22Rv1 (cell line): ENCODE results near the gene KRTAP5-2.

Experiments
- ZFX ChIP-seq: fragments of 450-650 bp; IDR thresholded peaks from 2 replicates; pipeline ENCODE4 v1.6.1; 2017; ENCODE audit warnings: antibody characterized with exemption, borderline replicate concordance
- TF ChIP-seq, protein P1 (sequence below): fragments of 450-650 bp; IDR thresholded peaks from 2 replicates; pipeline ENCODE4 v1.5.1; 2017; ENCODE audit warnings: mild to moderate bottlenecking

DNA sequence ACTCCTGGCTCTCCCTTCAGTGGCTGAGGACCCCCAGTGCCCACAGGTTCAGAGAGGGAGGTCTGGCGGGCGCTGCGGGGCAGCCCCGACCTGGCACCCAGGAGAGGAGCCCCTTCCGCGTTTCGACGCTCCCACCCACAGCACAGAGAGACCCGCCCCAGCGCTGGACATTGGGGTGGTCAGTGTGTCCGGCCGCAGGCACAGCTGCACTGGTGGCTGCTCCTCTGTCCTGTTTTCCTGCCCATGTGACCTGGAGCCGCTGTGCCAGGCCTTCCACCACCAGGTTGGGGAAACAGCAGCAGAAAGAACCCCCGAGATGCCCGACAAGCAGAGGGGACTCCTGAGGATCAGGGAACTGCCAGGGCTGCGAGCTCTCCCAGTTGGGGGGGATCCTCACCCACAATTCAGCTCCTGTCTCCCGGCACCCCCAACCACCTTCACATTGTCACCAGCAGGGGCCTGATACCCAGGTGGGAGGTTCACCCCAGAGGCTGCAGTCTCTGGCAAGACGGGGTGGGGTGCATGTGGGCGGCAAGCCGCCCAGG lies 45.1 kb upstream of the KRTAP5-2 start:
- TF ChIP-seq, protein P1, sequence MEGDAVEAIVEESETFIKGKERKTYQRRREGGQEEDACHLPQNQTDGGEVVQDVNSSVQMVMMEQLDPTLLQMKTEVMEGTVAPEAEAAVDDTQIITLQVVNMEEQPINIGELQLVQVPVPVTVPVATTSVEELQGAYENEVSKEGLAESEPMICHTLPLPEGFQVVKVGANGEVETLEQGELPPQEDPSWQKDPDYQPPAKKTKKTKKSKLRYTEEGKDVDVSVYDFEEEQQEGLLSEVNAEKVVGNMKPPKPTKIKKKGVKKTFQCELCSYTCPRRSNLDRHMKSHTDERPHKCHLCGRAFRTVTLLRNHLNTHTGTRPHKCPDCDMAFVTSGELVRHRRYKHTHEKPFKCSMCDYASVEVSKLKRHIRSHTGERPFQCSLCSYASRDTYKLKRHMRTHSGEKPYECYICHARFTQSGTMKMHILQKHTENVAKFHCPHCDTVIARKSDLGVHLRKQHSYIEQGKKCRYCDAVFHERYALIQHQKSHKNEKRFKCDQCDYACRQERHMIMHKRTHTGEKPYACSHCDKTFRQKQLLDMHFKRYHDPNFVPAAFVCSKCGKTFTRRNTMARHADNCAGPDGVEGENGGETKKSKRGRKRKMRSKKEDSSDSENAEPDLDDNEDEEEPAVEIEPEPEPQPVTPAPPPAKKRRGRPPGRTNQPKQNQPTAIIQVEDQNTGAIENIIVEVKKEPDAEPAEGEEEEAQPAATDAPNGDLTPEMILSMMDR = no peak
- TF ChIP-seq ZFX = no peak
